COLO829 (cell line): ENCODE data around the gene POLR2F.
"Not testable (repeated sequence)": the region's sequence is repeated elsewhere in the genome, so short reads cannot be mapped to it uniquely, and the experiment has no call there.

Experiments used
- DNase-seq: peaks from one replicate; pipeline ENCODE4 v3.0.0; 2012; ENCODE audit warnings: low spot score

Gene POLR2F

DNA sequence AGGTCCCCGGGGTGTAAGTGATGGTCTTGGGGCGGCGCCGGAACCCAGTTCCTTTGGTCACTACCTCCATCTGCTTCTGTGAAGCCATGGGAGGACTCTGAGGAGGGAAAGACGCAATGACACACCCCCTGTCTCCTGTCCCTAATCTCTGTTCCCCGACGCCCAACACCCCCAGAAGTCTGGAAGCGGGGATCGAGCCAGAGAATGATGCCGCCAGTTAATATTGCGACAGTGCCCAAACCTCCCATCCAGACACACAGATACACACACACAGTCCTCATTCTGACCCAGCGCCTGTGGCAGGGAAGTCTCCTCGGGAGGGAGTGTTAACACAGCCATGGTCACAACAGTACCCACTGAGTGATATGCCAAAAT is 450 bp upstream of the POLR2F start:
- no peak for DNase-seq

DNA sequence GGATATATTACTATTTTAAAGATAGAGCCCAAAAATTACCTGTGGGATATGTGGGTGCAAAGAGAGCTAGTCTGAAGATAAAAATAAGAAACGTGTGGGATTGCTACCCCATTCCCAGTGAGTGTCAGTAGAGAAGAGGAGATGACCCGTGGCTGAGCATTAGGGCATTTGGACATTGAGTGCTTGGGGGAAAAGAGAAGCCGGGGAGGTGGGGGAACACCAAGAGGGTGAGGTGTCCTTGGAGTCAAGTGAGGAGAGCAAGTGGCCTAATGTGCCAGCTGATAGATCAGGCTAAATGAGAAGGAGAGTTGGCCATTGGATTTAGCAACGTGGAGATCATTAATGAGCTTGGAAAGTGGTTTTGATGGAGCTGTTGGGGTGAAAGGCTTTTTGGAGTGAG is 1.2 kb downstream of the POLR2F start:
- DNase-seq: no peak

DNA sequence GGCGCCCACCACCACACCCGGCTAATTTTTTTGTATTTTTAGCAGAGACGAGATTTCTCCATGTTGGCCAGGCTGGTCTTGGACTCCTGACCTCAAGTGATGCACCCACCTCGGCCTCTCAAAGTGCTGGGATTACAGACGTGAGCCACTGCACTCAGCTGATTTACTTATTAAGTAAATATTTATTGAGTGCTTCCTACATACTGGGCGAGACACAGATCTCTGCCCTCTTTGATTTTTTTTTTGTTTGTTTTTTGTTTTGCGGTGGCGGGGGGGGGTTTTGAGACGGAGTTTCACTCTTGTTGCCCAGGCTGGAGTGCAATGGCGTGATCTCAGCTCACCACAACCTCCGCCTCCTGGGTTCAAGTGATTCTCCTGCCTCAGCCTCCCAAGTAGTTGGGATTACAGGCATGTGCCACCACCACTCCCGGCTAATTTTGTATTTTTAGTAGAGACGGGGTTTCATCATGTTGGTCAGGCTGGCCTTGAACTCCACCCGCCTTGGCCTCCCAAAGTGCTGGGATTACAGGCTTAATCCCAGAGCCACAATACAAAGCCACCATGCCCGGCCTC is 2.4 kb downstream of the POLR2F start:
- not testable (repeated sequence) for DNase-seq

DNA sequence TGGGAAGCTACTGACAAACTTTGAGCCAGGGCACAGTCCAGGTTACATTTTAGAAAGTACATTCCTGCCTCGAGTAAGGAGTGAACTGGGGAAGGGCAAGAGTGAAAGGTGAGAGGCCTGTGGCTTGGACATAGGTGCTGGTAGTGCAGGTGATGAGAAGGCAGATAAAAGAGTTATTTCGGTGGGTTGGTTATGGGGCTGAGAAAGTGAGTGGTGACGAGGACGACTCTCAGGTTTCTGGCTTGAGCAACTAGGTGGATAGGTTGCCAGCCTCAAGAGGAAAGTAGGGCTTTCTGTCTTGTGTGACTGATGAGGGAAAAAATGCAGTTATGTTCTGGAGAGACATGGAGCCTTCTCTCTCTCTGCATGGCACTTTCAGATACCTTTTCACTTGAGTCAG is 3.7 kb downstream of the POLR2F start:
- no peak for DNase-seq

DNA sequence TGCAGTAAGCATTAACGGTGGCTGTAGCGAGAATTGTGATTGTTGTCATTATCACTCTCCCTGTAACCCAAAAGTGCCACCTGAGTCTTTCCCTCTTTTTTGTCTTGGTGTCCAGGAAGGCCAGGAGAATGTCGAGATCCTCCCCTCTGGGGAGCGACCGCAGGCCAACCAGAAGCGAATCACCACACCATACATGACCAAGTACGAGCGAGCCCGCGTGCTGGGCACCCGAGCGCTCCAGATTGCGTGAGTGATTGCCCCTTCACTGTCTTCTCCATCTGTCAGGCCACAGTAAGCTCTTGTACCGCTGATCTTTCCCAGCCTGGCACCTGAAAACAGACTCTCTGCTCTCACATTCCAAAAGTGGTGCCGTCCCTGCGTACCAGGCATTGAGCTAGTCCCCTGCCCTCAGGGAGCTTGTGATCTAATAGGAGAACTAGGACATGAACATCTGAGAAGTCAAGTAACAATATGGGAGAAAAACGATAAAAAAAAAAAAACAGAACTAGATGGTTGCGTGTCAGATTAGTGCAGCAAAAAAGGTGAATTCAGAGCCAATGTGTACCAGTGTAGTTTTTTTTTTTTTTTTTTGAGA is 5.8 kb downstream of the POLR2F start:
- DNase-seq: no peak

DNA sequence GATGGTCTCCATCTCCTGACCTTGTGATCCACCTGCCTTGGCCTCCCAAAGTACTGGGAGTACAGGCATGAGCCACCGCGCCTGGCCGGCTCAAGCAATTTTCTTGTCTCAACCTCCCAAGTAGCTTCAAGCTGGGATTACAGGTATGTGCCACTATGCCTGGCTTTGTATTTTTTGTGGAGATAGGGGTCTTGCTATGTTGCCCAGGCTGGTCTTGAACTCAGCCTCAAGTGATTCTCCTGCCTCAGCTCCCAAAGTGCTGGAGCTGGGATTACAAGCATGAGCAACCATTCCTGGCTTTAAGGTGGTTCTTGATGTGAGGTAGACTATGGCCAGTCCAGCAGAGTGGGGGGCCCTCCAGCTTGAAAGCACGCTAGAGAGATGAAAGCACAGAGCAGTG is 7.6 kb downstream of the POLR2F start:
- DNase-seq: no peak

DNA sequence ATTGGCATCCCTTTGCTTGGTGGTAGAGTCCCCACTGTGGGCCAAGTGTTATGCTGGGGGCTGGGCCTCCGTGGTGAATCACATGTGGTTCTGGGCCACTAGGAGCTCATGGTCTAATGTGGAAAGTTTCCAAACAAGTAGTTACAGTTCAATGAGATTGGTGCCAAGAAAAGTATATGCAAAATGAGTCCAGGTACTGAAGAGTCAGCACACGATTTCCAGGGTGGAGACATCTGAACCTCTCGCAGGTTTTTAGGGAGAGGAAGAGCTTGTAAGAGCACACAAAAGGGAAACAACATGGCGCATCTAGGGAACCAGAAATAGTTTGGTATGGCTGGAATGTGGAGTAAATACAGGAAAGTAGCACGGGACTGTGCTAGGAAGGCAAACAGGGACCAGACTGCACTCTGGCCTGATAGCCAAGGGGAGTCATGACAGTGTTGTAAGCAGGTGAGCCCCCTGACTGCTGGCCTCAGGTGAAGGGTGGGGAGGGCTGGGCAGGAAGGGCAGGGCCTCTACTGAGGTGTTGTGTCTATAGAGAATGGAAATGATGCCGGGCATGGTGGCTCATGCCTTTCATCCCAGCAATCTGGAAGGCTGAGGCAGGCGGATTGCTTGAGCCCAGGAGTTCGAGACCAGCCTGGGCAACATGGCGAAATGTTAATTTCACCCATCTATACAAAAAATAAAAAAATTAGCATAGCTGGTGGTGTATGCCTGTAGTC is 12.6 kb downstream of the POLR2F start:
- DNase-seq: no peak

DNA sequence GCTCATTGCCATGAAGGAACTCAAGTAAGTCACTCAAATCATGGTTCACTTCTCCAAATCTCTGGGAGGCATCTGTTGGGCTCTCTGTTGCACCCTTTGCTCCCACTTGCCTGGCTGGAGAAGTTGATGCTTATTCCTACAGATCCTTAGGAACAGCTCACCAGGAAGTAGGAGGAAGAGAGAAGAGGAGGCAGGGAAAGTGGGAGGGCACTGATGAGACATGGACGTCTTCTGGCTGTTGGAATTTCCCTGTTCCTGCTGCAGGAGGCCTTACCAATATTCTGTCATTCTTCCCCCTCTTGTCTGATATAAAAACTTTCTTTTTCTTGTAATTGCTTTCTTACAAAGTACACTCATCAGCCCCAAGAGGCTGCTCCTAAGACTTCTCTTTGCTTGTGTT is 13.6 kb downstream of the POLR2F start:
- DNase-seq: no peak

DNA sequence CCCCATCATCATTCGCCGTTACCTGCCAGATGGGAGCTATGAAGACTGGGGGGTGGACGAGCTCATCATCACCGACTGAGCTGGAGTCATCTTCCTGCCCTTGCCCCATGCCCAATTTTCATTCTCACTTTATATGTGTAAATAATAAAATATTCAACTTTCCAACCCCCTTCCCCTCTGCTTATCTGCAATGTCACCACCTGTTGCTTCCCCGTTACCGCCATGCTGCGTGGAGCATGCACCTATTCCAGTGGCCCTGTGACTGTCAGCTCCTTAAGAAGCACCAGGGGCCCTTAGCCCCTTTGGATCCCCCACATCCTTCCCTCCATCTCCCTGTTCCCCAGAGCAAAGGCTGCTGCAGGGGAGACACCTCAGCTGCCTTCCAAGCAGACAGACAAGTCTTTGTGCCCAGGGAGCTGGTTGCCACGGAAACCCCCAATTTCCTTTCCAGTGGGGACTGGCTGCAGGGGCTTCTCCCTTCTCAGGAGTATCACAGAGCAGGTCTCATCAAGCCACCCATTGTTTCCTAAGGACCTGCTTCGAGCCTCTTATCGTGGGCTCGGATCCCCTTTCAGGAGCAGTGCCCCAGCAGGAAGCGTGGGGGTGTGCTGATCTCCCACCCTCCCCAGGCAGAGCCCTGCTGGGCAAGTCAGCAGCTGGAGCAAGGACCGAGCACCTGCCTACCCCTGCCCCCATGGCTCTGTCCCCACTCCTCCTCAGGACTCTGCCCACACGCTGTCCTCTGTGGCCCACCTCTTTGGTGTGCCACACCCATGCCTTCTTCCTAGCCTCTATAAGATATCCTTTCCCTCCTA is 14.3 kb downstream of the POLR2F start:
- peak; percentile 94 for DNase-seq

DNA sequence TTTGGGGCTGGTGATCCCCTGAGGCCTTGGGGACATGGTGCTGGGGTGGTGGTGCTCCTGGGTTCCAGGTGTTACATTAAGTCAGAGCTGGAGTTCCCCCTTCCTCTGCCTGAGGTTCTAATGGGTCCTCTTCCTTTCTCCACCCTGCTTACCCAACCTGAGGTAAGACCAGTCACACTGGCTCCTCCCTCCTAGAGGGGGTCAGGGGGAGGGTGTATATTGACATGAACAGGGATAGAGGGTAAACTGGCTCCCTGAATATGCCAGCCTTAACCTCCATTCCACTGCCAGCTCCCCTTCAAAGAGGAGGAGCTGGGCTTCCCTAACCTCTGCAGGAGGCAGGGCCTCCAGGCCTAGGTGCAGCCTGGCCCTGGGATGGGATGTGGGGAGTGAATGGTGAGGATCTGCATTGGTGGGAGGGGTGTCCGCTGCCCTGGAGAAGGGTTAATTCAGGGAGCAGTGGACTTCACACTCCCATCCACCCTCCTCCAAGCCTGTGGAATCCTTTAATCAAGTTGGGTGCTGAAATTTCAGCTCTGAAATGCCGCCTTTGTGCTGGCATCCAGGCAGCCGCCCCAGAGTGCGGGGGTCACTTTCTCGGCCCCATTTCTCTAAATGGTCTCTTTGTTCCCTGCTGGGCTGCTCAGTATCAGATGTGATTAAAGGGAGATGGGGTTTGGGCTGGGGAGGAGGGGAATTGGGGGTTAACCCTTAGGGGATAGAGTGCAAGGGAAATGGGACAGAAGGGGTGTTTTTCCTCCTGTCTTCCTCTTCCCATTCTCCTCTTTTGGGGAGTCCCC is 15.2 kb downstream of the POLR2F start:
- peak; percentile 84 for DNase-seq

DNA sequence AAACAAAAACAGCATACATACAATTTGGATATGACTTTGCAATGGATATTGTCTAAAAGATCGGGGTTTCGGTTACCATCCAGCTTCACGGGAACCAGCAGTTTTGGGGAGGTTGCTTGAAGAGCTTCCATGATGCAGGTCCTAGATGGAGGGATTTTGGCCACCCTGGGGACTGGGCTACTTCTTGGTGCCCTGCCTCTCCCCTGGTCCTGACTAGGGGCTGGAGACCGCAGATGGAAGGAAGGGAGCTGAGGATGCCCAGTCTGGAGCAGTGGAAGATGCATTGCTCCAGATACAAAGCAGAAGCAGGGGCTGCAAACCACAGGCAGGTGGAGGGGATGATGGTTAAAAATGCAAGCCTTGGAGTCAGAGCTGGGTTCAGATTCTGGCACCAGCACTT is 17.4 kb downstream of the POLR2F start:
- DNase-seq: no peak

DNA sequence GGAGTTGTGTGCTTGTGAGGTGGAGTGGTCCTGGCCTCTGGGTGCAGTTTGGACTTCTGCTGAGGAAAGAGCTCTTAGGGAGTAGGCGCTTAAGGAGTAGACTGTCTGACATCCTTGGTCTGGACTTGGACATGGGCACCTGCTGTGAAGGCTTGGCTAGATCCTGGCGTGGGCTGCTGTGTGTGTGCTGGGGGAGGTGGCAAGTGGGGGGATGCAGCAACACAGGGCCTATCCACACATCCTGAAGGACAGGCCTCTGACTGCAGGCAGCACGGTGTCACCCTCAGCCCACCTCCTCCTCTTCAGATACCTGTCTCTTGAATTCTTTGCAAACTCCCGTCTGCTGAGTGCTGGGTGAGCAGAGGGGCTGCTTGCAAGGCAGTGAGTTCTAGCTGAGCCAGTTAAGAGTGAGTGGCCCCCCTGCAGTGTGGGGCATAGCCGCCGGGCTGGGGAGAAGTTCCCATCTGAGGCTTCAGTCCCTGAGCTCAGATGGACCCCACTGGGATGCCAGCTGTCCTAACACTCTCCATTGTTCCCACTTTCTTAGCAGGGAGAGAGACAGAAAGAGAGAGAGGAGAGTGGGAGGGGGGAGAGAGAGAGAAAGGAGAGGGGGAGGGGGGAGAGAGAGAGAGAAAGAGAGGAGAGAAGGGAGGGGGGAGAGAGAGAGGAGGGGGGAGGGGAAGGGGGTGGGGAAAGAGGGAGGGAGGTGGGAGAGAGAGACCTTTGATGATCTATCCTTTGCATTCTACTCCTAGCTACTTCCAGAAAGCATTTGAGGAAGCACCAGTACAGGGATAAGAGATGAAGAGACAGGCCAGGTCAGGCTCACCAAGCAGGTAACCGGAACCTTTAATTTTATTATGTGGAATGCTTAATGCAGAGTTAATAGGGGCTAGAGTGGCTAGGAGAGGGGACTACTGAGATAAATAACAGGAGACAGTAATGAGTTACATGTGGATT is 18.3 kb downstream of the POLR2F start:
- DNase-seq: no peak

DNA sequence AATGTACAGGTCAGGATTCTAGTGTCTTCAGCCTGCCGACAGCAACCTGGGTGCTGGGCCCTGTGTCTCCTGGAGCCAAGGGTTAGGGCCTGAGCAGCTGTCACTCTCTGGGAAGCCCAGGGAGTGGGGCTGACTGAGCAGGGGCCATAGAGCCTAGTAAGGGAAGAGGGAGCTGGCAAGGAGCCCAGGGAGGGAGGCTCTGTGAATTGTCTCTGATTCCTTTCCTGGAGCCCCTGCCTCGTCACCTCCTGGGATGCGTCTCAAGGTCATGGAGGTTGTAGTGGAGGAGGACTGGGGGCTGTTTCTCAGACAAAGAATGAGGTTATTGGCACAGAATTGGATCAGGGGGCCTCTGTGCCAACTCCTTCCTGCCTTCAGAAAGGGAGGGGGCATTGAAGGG is 19.0 kb downstream of the POLR2F start:
- DNase-seq: no peak

DNA sequence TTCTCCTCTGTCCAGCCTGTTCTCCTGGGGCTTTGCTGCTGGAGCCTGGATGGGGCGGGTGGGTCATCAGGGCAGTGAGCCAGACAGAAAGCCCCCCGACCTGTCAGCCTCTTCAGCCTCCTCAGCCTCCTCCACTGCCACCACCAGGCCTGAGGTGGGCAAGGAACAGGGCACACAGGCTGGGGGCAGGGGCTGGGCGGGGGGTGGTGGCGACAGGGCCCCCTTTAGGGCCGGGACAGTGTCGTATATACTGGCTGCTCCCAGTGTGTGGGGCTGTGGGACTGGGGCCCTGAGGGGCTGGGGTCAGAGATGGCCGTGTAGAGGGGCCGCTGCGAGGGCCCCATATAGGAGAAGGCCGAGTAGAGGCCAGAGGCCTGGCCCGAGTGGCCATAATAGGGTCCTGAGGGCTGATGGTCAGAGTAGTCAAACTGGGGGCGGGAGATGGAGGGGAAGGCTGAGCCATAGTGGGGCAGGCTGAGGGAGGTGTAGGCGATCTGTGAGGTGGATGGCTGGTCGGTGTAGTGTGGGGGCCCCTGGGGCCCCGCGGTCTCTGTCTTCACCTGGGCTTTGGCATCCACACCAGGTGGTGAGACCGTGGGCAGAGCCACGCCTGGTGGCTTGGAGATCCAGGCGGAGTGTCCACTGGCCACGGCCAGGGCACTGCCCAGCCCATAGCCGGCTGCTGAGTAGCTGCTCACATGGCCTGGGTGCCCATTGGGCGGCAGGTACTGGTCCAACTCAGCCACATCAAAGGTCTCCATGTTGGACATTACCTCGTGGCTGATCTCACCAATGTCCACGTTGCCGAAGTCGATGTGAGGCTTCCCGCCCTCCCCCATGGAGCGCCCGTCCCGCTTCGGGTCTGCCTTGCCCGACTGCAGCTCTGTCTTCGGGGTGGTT is 20.0 kb downstream of the POLR2F start:
- DNase-seq: no peak

DNA sequence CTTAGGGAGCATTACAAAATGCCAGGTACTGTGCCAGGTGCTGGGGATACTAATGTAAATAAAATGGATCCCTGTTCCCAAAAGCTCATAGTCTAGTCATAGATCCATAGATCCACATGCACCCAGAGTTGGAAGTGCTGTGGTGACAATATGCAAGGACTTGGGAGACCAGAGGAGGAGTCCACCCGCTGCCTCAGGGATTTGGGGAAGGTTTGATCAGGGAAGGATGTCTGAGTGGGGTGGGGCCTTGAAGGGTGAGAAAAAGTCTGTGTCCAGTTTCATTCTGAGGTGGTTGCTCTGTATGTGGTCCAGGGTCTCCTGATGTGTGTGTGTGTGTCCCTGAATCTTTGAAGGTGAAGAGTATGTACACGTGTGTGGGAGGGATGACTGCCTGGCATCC is 21.7 kb downstream of the POLR2F start:
- DNase-seq: no peak

DNA sequence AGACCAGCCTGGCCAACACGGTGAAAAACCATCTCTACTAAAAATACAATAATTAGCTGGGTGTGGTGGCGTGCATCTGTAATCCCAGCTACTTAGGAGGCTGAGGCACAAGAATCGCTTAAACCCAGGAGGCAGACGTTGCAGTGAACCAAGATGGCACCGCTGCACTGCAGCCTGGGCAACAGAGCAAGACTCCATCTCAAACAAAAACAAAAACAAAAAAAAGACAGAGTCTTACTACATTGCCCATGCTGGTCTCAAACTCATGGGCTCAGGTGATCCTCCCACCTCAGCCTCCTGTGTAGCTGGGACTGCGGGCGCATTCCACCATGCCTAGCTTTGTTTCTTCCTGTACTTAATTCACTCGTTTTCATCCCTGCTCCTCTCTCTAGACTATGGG is 22.5 kb downstream of the POLR2F start:
- not testable (repeated sequence) for DNase-seq

DNA sequence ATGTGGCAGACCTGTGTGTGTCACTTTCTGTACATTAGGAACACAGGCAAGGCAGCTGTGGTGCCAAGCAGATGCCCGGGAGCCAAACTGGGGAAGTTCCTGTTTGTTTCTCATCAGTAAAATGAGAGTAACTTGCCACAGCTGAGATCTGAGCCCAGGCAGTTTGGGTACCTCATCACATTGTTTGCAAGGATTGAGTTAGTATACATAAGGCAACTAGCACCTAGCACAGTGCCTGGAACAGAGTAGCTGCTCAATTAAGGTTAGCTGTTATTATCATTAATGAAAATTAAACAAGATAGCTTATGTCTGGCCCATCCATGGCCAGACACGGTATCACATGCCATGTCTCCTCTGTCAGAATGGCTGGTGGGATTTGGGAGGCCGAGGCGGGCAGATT is 23.0 kb downstream of the POLR2F start:
- DNase-seq: no peak

DNA sequence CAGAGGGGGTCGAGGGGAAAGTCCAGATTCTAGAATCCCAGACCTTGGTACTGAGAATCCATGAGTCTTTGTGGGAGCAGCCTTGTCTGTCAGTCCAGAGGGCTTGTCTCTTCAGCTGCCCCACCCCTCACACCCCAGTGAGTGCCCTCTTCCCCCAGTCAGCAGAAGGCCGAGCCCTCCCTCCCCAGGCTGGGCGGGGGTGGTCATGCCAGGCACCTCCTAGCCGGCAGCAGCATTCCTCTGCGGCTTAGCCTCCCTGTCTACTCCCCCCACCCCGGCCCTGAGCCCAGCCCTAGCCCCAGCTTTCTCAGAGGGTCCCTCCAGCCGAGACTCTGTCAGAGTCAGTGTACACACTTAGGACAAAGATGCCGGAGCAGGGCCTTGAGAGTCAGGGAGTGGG is 26.3 kb downstream of the POLR2F start:
- no peak for DNase-seq

DNA sequence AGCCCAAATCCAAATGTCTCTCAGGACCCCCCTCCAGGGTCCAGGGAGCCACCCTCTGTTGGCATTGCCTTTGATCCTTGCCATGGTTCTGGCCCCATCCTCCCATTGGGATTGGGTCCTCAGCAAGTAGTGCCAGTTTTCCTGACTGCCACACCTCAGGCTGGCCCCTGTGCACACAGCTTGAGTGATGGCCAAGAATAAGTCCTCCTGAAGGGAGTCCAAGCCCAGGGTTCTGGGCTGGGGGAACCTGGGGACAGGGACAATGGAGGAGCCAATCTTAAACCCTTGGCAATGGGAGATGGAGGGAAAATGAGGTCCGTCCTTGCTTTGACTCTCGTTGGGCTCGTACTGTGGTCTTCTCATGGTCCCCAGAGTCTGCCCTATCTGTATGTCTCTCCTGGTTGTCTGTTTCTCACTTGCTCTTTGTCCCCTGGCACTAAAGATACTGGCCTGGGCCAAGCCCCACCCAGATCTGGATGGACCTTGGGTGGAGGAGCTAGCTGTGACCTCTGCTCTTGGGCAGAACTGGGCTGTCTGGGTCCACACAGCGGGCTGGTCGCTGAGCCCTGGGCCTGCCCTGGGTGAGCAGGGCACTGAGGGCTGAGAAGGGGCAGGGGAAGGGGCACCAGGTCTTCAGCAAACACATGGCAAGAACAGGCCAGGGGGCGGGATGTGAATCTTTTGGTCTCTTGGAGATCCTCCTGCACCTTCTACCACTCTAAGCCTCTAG is 27.9 kb downstream of the POLR2F start:
- DNase-seq: no peak
